Stimulated activated CD4-positive, alpha-beta T cell treated with anti-CD3 and anti-CD28 coated beads, Interleukin-15, amount 100 ng/mL, for 24 hours (primary cell): Measurements from ENCODE around the gene PSAPL1.
"Not testable (repeated sequence)": the region's sequence is repeated elsewhere in the genome, so short reads cannot be mapped to it uniquely, and the experiment has no call there.

Experiments
- DNase-seq: peaks from one replicate; pipeline ENCODE4 v3.0.0-alpha.2; 2020

PSAPL1 gene

DNA sequence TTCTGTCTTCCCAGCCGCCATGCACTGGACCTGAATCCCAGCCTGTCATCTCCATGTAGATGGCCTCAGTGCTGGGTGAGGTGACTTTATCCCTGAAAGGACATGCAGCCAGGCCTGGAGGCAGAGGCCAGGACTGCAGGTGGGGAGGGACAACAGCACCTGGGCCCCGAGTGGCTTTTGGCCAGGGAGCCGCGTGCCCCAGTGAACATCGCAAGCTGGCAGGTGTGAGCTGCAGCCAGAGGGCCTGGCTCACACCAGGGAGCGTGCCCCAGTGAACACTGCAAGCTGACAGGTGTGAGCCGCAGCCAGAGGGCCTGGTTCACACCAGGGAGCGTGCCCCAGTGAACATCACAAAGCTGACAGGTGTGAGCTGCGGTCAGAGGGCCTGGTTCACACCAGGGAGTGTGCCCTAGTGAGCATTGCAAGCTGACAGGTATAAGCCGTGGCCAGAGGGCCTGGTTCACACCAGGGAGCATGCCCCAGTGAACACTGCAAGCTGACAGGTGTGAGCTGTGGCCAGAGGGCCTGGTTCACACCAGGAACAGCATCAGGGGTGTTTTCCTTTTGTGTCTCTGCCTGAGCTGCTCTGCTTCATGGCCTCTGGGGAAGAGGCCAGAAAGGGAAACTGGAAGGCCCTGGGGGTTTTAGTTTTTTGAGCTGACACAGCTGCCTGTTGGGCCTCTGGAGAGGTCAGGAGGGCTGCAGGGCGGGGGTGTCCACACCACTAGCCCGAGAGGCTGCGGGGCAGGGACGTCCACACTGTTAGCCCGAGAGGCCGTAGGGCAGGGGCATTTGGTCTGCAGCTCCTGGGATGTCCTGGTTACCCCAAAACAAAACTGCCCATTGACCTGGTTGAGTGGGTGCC, 22.7 kb upstream of the PSAPL1 start:
- DNase-seq: no peak

DNA sequence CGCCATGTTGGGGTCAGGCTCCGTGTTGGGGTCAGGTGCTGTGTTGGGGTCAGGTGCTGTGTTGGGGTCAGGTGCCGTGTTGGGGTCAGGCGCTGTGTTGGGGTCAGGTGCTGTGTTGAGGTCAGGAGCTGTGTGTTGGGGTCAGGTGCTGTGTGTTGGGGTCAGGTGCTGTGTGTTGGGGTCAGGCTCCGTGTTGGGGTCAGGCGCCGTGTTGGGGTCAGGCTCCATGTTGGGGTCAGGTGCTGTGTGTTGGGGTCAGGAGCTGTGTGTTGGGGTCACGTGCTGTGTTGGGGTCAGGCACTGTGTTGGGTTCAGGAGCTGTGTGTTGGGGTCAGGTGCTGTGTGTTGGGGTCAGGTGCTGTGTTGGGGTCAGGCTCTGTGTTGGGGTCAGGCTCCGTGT, 18.1 kb upstream of the PSAPL1 start:
- not testable (repeated sequence) for DNase-seq

DNA sequence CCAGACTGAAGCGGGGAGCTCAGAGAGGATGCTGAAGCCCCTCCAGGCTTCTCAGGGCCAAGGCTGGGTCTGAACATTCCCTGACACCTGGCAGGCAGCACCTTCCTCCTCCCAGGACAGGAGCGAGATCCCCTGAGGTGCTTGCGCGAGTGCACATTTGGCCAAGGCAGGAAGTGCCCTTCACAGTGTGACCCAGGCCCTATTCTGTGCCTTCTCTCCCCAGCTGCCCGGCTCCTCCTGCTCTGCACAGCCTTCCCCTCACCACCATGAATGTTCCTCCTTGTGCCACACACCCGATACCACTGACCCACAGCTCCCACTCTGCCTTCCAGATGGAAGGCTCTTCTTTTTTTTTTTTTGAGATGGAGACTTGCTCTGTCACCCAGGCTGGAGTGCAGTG, 17.1 kb upstream of the PSAPL1 start:
- DNase-seq: no peak

DNA sequence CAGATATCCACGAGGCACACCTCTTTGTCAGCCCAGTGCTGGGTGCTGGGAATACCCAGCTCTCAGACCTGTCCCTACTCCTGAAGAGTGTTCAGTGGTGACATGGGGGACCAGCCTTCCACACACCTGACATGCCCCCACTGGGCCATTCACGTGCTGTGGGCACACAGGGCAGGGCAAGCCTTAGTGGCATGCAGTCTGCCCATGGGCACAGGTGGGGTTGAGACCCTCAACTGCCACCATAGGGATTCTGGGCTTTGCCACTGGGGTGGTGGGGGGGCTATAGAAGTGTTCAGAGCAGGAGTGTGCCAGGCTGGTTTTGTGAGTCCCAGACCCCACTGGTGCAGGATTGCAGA, 16.7 kb upstream of the PSAPL1 start:
- no peak for DNase-seq

DNA sequence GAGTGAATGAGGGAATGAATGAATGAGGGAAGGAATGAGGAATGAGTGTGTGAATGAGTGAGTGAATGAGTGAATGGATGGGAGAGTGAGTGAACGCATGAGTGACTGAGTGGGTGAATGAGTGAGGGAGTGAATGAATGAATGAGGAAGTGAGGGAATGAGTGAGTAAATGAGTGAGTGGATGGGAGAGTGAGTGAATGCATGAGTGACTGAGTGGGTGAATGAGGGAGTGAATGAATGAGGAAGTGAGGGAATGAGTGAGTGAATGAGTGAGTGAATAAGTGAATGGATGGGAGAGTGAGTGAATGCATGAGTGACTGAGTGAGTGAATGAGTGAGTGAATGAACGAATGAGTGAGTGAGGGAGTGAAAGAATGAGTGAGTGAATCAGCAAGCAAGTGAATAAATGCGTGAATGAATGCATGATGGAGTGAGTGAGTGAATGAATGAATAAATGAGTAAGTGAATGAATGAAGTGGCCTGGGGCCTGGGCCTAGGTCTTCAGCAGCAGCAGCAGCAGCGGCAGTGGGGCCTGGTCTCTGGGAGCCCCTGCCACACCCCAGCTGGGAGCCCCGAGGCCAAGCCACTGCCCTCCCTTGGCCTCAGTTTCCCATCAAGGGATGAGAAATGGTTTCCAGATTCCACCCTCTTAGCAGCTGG, 16.2 kb upstream of the PSAPL1 start:
- DNase-seq: no peak

DNA sequence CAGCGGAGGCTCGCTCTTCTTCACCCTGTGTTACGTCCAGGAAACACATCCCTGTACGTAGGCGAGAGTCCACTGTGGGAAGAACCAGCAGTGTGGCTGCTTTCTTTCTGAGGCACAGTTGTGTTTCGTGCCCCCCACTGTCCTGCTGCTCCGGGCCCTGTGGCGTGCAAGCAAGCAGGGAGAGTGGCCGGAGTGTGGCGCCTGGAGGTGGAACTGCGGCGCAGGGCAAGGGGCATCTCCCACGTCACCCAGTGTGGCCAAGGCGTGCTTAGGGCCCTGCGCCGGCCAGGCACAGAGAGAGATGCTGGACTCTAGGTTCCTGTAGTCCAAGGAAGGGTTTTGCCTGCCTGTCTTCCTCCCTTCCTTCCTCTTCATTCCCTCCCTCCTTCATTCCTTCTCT, 13.3 kb upstream of the PSAPL1 start:
- no peak for DNase-seq

DNA sequence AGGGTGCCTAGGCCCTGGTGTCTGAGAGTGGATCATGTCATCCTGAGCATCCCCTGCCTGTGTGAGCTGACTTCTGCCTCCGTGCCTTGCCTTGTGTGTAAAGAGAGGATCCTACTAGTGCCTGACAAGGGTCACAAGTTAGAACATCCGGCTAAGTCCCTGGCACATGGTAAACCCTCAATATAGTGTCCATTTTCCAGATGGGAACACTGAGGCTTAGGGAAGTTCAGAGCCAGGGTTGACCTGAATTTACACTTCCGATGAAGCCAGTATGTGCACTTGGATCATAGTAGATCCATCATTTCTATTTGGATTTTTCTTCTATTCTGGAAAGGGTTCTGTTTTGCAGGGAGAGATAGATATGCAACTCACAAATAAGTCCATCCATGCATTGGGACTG, 12.5 kb upstream of the PSAPL1 start:
- DNase-seq: no peak

DNA sequence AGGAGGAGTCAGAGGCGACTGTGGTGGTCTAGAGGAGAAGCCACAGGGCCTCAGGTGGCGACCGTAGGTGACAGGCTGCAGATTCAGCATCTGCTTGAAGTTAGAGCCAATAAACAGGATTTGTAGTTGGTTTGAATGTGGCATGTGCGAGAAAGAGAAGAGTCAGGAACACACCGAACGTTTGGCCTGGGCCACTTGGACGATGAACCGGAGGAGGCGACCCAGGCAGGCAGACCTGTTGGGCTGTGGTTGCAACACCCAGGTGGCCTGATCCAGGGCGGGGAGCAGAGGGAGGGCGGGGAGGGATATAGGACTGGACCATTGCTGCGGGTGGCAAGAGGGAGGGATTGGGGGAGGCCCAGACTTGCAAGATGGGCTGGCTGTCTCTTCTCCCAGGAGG, 10.0 kb upstream of the PSAPL1 start:
- DNase-seq: no peak

DNA sequence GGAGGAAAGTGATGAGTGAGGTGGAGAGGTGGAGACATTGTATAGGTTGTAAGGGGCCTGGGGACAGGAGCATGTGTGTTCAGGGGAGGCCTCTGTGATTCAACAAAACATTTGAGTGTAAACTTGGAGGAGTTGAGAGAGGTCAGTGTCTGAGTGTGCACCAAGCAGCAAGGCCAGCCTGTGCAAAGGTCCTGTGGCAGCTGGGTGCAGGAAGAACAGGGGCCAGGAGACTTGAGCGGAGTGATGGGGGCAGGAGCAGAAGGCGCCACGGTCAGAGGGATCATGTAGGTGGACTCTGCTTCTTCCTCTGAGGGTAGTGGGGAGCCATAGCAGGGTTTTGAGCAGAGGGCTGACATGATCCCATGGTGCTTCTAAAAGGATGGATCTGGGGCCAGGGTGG, 9.6 kb upstream of the PSAPL1 start:
- no peak for DNase-seq

DNA sequence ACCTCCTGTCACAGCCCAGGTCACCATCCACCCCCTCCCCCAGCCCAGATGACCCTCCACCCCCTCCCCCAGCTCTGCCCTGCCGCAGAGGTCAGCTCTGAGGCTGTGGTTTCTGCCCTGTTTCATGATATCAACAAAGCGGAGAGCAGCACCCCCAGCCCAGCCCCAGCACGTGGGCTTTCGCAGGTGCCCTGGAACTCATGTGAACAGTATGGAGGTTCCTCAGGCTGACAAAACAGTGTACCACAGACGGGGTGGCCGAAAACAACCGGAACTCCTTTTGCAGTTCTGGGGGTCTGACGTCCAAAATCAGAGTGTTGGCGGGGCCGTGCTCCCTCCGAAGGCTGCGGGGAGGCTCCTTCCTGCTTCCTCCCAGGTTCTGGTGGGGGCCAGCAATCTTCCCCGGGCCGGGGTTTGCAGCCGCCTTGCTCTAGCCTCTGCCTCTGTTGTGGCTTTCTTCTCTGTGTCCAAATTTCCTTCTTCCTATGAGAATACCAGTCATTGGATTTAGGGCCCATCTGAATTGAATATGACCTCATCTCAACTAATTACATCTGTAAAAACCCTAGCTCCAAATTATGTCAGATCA, 7.9 kb upstream of the PSAPL1 start:
- DNase-seq: no peak

DNA sequence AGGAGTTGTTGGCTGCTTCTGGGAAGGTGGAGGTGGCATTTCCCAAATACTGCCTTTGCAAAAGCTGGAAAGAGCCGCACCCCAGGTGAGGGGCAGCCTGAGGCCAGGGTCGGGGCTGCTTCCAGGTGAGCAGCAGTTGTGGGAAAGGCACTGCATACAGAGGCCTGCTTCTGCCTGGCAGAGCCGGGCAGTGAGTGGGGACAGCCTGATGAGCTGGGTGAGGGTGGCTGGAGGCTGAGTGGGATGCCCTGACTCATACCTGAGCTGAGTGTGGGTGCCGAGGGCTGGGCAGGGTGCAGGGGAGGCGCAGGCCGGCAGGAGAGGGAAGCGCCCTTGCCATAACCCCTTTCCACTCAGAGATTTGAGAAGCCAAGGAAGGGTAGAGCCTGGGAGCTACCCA, 6.5 kb upstream of the PSAPL1 start:
- DNase-seq: no peak

DNA sequence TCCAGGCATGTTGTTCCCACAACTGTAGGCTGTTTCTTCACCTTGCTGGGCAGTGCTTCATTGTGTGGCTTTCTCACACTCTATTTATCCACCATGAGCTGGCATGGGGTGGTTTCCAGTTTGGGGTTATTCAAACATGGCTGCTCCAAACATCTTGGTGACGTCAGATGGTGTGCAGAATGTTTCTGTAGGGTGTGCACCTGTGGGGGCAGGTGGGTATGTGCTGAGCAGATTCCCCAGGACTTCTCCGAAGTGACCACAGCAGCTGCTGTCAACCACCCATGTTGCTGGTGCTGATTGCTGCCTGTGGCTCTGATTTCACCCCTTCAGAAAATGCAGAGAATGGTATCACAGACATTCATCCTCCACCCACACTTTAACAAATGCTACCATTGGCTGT, 5.0 kb upstream of the PSAPL1 start:
- DNase-seq: no peak

DNA sequence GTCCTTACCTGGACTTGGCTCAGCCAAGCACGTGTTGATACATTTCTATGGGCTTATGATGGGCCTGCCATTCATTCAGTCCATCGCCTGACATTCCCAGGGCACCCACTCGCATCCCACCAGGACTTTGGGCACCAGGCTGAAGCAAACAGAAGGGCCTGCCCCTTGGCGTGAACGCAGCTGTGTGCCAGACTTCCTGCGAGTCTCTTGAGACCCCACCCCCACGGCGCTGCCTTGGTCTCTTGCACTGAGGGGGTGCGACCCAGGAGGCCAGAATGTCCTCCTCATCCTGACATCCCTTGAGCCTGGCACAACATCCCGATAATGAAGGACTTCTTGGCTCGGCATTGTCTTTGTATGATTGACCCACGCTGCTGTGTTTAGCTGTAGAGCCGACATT, 1.5 kb upstream of the PSAPL1 start:
- DNase-seq: no peak

DNA sequence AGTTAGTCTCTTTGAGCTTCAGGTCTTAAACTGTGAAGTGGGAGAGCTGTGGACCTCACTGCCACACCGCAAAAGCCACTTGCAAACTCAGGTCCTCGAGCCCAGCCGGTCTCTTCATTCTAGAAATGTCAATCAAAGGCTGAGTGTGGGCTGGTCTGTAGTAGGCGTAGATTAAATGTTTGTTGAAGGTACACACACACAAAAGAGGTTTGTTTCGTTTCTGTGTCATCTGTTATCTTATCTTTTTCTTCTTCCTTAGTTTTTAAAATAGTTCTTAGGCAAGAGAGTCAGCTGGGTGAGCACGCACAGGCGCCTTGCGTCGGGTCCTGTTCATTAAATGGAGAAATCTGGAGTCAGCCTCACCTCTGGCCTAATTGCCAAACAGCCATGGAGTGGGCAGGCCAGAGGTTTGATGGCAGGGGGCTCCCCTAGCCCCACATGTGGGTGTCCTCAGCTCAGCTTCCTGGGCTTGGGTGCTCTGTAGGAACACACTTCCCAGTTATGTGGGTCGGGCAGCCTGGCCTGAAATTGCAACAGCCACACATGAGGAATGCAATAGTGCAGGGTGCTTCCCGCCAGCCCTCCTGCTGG, 836 bp upstream of the PSAPL1 start:
- DNase-seq: no peak

DNA sequence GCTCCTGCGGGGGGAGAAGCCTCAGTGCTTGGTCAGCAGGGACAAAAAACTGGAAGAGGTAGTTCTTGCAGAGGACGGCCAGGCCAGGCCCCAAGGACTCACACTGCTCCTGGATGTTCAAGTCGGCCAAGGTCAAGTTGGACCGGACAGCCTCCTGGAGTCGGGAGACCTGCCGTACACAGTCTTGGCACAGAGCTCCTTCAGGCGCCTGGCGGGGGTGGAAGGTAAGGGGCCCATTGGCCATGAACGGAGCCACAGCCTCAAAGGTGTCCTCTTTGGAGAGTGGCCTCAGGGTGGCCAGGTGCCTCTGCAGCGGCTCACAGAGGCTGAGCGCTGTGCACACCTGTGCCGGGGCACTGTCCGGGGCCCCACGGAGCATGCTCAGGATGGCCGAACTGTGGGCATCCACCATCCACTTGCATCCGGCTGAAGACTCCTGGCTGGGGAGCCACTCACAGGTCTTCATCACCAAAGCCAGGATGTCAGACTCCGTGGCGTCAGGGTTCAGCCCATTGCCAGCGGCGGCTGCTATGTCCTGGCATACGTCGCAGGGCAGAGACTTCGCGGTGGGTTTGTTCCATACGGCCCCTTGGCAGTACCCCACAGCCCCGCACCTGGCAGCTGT, 477 bp downstream of the PSAPL1 start:
- no peak for DNase-seq

DNA sequence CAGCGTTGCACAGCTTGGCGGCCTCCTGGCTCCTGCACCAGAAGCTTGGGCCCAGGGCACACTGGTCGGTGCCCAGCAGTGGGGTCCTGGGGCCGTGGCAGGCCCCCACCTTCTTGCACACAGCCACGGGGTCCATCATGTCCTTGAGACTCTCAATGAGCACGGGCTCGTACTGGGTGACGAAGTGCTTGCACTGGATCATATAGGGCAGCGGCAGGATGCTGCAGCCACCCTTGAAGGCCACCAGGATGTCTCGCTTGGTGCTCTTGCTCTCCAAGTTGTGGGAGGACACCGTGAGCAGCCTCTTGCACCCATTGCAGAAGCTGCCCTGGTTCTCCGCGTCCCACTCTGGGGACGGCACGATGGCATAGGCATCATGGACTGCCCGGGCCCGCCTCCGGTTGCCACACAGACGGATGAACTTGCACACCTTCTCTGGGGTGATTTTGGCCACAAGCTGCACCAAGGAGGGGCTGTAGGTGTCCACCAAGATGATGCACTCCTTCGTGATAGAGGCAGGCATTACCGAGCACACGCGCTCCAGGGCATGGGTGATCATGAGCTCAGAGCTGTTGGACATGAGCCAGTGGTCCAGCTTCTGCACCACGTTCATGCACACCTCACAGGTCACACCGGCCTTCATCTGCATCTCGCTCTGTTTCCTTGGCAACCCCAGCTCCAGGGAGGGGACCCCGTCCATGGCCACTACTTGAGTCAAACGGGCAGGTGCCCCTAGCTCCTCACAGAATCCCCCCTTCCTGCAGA, 1.2 kb downstream of the PSAPL1 start:
- no peak for DNase-seq

DNA sequence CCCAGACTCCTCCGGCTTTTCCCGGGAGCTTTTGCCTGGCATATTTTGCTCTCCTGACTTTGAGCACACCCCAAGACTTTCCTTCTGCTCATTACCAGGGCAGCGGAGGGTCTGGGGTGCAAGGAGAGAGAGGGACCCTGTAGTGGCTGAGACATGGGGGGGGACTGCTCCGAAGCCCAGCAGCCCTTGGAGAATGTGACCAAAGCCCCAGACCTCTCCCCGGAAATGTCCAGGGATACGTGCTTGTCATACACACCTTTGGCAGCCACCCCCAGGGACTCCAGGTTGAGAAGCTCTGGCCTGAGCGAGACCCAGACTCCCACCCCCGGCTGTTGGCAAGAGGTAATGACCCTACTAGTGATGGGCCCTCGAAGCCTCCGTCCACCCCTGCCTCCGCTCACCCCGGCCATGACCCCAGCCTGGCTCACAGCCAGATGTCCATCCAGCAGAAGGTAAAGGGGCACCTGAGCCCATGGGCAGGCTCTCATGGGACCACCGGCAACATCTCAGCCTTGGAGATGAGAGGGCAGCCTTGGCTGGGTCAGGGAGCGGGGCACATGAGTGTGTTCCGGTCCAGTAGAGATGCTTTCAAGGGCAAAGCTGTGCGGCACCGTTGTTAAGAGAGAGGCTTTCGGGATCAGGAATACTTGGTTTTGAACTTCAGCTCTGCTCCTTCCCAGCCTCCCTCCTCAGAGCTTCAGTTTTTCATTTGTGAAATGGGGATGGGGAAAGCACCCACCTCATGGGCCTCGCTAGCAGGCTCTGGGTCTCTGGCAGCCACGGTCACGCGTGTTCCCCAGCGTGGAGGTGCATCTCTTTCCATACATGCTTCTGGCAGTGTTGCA, 2.0 kb downstream of the PSAPL1 start:
- no peak for DNase-seq

DNA sequence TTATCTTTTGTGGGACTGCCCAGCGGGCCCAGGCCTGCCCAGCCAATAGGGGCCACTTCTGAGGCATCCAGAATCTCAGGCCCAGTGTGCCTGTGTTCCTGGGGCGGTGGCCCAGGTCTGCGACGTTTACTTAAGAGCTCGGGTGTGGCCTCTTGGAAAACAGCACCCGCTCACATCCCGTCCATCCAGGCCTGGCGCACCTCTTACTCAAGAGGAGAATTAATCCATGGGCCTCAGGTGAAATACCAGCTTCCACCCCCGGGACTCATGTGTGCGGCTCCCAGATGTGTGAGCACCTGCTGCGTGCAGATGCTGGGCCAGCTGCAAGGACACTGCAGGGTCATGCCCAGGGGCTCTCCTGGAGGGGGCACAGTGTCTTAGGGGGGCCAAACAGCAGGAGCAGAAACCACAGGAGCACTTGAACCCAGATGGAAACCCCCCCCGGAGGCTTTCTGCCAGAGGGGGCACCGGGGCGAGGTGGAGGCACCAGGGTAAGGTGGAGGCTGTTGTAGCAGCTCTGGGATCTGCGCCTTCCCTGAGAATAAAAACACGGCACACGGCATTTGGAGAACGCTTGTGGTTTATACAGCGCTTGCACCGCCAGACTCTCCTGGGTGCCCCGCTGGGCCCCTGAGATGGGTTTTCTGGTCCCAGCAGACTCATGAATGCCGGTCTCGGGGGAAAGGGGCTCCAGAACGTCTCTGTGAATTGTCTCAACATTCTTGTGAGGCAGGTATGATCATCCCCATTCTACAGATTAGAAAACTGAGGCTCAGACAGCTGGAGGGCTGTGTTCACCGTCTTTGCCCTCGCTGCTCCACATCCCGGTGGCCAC, 2.8 kb downstream of the PSAPL1 start:
- DNase-seq: no peak

DNA sequence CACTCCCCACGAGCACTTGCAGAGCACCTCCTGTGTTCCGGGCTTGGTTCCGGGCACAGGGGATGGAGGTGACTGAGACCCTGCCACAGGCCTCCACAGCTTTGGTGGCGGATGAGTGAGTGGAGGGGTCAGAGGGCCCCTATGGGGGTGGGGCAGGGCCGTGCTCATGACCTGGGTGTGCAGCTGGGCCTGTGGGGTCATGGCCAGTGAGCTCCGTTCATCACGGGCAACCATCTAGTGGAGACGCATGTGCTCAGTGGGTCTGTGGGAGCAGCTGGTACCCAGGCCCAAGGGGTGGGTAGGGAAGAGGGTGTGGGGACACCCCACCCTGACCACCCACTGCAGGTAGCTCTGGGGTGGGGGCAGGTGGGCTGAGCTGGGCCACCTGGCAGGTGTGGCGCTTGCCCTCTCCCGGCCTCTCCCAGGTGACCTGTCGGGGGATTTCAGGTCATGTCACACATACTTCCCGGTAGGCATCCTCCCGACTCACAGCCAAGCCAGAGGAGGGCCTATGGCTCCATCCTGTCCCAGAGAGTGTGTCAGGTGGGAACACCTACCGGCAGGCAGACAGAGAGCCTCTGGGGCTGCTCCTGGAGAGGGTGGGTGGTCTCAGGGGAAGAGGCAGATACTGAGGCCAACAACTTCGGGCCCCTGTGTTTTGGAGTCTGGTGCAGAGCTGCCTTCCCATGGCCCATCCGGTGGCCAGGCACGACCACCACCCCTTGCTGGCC, 3.6 kb downstream of the PSAPL1 start:
- no peak for DNase-seq

DNA sequence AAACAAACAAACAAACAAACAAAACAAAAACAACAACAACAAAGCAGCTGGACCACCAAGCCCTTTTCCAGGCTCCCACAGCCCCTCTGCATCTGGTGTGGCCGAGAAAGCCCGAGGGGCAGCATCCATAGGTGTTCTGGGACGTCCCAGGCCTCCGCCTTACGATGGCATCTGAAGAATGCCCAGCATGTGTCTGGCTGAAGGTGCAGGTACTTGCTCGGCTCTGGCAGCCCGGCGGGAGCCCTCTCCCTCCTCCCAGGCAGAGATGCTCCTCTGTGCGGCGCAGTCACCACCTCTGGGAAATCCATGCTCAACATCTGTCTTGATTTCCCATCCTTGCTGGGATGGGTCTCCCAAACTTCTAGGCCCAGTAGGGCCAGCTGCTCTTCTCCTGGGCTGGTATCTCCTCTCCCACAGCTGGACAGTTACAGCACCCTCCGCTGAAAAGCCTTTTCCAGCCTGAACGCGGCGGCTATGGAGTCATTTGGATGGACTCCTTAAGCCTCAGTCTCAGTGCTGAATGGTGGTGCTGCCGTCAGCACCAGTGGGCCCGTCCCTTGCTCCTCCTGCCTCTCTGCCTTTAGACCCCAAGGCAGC, 4.3 kb downstream of the PSAPL1 start:
- DNase-seq: no peak
